GM23338 (cell line): ENCODE results near the gene CELF2. TPM values are rescaled to one million over a fixed set of nuclear protein-coding genes. Genes with fewer than 3 reads are reported as not detected.

Experiments used
- ATAC-seq: fragments of 200-7000 bp; cut with Tn5 transposase; 3 replicates; pipeline ENCODE4 v1.9.1; 2020
- DNase-seq: peaks from one replicate; pipeline ENCODE4 v3.0.0-alpha.2; 2015; ENCODE audit warnings: low spot score
- H2AFZ ChIP-seq: fragments of 200-600 bp; sonication (generic); 2 replicates; pipeline ENCODE4 v1.8.0; 2016; ENCODE audit warnings: antibody characterized with exemption, mild to moderate bottlenecking, moderate library complexity
- H3F3A ChIP-seq: fragments of 200-600 bp; sonication (generic); replicated peaks from 2 replicates; pipeline ENCODE4 v1.8.0; 2017; ENCODE audit warnings: antibody characterized with exemption, mixed run types, low read depth
- H3K27ac ChIP-seq: fragments of 200-600 bp; sonication (generic); 2 replicates; pipeline ENCODE4 v1.6.1; 2016; ENCODE audit warnings: low read depth
- H3K27me3 ChIP-seq: fragments of 200-600 bp; sonication (generic); 2 replicates; pipeline ENCODE4 v1.8.0; 2016; ENCODE audit warnings: mild to moderate bottlenecking, mixed run types, moderate library complexity; ENCODE audit not compliant: insufficient read depth
- H3K36me3 ChIP-seq: fragments of 200-600 bp; sonication (generic); 2 replicates; pipeline ENCODE4 v1.8.0; 2016; ENCODE audit warnings: mild to moderate bottlenecking; ENCODE audit not compliant: insufficient read depth
- H3K4me1 ChIP-seq: fragments of 200-600 bp; sonication (generic); 2 replicates; pipeline ENCODE4 v1.8.0; 2016; ENCODE audit warnings: mild to moderate bottlenecking, moderate library complexity; ENCODE audit not compliant: insufficient read depth
- H3K4me2 ChIP-seq: fragments of 200-600 bp; sonication (generic); 2 replicates; pipeline ENCODE4 v1.7.1; 2017; ENCODE audit warnings: mixed run types
- H3K4me3 ChIP-seq: fragments of 200-600 bp; sonication (generic); 2 replicates; pipeline ENCODE4 v1.6.1; 2016; ENCODE audit warnings: mixed run types
- H3K79me2 ChIP-seq: fragments of 200-600 bp; sonication (generic); replicated peaks from 2 replicates; pipeline ENCODE4 v1.8.0; 2017; ENCODE audit warnings: mild to moderate bottlenecking; ENCODE audit not compliant: insufficient read depth
- H3K9me2 ChIP-seq: fragments of 200-600 bp; sonication (generic); 2 replicates; pipeline ENCODE4 v1.8.0; 2017; ENCODE audit not compliant: insufficient read depth
- H4K20me1 ChIP-seq: fragments of 200-600 bp; sonication (generic); replicated peaks from 2 replicates; pipeline ENCODE4 v1.8.0; 2017; ENCODE audit warnings: mild to moderate bottlenecking; ENCODE audit not compliant: insufficient read depth
- H3K27ac Mint-ChIP-seq: 2 replicates; pipeline ENCODE4 v1.8.0; 2020; ENCODE audit warnings: inconsistent platforms, mild to moderate bottlenecking, moderate library complexity, mixed read lengths
- H3K27me3 Mint-ChIP-seq: 3 replicates; pipeline ENCODE4 v1.8.0; 2022; ENCODE audit warnings: low read depth, mild to moderate bottlenecking, moderate library complexity, mixed read lengths, inconsistent platforms; ENCODE audit not compliant: insufficient read depth, poor library complexity
- H3K36me3 Mint-ChIP-seq: 3 replicates; pipeline ENCODE4 v1.8.0; 2021; ENCODE audit warnings: low read depth, mild to moderate bottlenecking, inconsistent platforms, moderate library complexity, mixed read lengths
- H3K4me1 Mint-ChIP-seq: 3 replicates; pipeline ENCODE4 v1.8.0; 2020; ENCODE audit warnings: mild to moderate bottlenecking, inconsistent platforms, mixed read lengths
- H3K4me3 Mint-ChIP-seq: 3 replicates; pipeline ENCODE4 v1.8.0; 2021; ENCODE audit warnings: moderate library complexity, mild to moderate bottlenecking, inconsistent platforms, mixed read lengths
- H3K9me3 Mint-ChIP-seq: 3 replicates; pipeline ENCODE4 v1.8.0; 2020; ENCODE audit warnings: moderate library complexity, mild to moderate bottlenecking, inconsistent platforms, mixed read lengths
- CREB1 ChIP-seq: fragments of 250-450 bp; sonication (Bioruptor Pico); IDR thresholded peaks from 2 replicates; pipeline ENCODE4 v1.5.0; 2020; ENCODE audit warnings: low read depth, mild to moderate bottlenecking, moderate library complexity
- EZH2 ChIP-seq: fragments of 200-600 bp; sonication (generic); IDR thresholded peaks from one replicate; pipeline ENCODE4 v1.8.0; 2017; ENCODE audit warnings: antibody characterized with exemption, mild to moderate bottlenecking, low read depth; ENCODE audit not compliant: unreplicated experiment
- EZH2phosphoT487 ChIP-seq: fragments of 200-600 bp; sonication (generic); IDR thresholded peaks from one replicate; pipeline ENCODE4 v1.8.1; 2018; ENCODE audit warnings: antibody characterized with exemption; ENCODE audit not compliant: unreplicated experiment
- JUNB ChIP-seq: IDR thresholded peaks from one replicate; pipeline ENCODE4 v1.6.1; 2016; ENCODE audit warnings: antibody characterized with exemption; ENCODE audit not compliant: unreplicated experiment
- NANOG ChIP-seq: IDR thresholded peaks from 2 replicates; pipeline ENCODE4 v1.6.1; 2016; ENCODE audit warnings: antibody characterized with exemption, borderline replicate concordance
- POLR2AphosphoS5 ChIP-seq: IDR thresholded peaks from 2 replicates; pipeline ENCODE4 v1.6.1; 2016; ENCODE audit warnings: antibody characterized with exemption, low read depth
- STAT1 ChIP-seq: IDR thresholded peaks from one replicate; pipeline ENCODE4 v1.6.1; 2016; ENCODE audit warnings: antibody characterized with exemption; ENCODE audit not compliant: unreplicated experiment
- ZNF114 ChIP-seq: fragments of 250-450 bp; sonication (Bioruptor Pico); IDR thresholded peaks from 2 replicates; pipeline ENCODE4 v1.5.0; 2020; ENCODE audit warnings: mild to moderate bottlenecking, moderate library complexity
- ZNF331 ChIP-seq: fragments of 250-450 bp; sonication (Bioruptor Pico); IDR thresholded peaks from 2 replicates; pipeline ENCODE4 v1.5.0; 2020; ENCODE audit warnings: low read depth, mild to moderate bottlenecking, moderate library complexity
- polyA plus RNA-seq: library from polyadenylated mRNA; unstranded; fragments of >200 nt; fragmentation: Nextera tagmentation; extraction: Ambion mirVana; gene quantifications from 2 replicates; pipeline ENCODE4 v1.2.1, GENCODE V29; 2016
- total RNA-seq: library from RNA; depleted of rRNA; stranded (reverse); fragments of >200 nt; shearing (Covaris generic); gene quantifications from 2 replicates; pipeline ENCODE4 v1.2.3, GENCODE V29; 2014
- TF ChIP-seq, protein P1 (sequence below): IDR thresholded peaks from 2 replicates; pipeline ENCODE4 v1.6.1; 2016; ENCODE audit warnings: antibody characterized with exemption
- TF ChIP-seq, protein P2 (sequence below): IDR thresholded peaks from one replicate; pipeline ENCODE4 v1.6.1; 2018; ENCODE audit warnings: antibody characterized with exemption; ENCODE audit not compliant: unreplicated experiment
- TF ChIP-seq, protein P3 (sequence below), 2 experiments: fragments of 200-600 bp in 1 of 2; sonication (generic) in 1 of 2; conservative IDR thresholded peaks; 2 replicates each; pipeline versions ENCODE4 v1.5.1 to v1.6.1; 2016 to 2017; ENCODE audit warnings: antibody characterized with exemption in 2 of 2, low read depth in 2 of 2, mild to moderate bottlenecking in 2 of 2, moderate library complexity in 1 of 2
- TF ChIP-seq, protein P4 (sequence below): fragments of 250-450 bp; sonication (Bioruptor Pico); IDR thresholded peaks from 2 replicates; pipeline ENCODE4 v1.5.0; 2020; ENCODE audit warnings: mild to moderate bottlenecking, moderate library complexity

Gene CELF2
- total and polyA plus RNA-seq, 2 experiments from 2014 or later: 18.1 to 22.5 TPM

GRCh38 chr10:11154333-11154732 lies 136.7 kb downstream of the CELF2 start:
- peak overlapping the region; percentile 2; the same call in 1 of the 2 replicates for H3K27ac Mint-ChIP-seq
- ATAC-seq: no peak
- TF ChIP-seq JUNB: no peak
- TF ChIP-seq, protein P1, sequence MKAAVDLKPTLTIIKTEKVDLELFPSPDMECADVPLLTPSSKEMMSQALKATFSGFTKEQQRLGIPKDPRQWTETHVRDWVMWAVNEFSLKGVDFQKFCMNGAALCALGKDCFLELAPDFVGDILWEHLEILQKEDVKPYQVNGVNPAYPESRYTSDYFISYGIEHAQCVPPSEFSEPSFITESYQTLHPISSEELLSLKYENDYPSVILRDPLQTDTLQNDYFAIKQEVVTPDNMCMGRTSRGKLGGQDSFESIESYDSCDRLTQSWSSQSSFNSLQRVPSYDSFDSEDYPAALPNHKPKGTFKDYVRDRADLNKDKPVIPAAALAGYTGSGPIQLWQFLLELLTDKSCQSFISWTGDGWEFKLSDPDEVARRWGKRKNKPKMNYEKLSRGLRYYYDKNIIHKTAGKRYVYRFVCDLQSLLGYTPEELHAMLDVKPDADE: no peak
- TF ChIP-seq EZH2phosphoT487: no peak
- TF ChIP-seq CREB1: no peak
- no peak for TF ChIP-seq NANOG
- TF ChIP-seq, protein P2, sequence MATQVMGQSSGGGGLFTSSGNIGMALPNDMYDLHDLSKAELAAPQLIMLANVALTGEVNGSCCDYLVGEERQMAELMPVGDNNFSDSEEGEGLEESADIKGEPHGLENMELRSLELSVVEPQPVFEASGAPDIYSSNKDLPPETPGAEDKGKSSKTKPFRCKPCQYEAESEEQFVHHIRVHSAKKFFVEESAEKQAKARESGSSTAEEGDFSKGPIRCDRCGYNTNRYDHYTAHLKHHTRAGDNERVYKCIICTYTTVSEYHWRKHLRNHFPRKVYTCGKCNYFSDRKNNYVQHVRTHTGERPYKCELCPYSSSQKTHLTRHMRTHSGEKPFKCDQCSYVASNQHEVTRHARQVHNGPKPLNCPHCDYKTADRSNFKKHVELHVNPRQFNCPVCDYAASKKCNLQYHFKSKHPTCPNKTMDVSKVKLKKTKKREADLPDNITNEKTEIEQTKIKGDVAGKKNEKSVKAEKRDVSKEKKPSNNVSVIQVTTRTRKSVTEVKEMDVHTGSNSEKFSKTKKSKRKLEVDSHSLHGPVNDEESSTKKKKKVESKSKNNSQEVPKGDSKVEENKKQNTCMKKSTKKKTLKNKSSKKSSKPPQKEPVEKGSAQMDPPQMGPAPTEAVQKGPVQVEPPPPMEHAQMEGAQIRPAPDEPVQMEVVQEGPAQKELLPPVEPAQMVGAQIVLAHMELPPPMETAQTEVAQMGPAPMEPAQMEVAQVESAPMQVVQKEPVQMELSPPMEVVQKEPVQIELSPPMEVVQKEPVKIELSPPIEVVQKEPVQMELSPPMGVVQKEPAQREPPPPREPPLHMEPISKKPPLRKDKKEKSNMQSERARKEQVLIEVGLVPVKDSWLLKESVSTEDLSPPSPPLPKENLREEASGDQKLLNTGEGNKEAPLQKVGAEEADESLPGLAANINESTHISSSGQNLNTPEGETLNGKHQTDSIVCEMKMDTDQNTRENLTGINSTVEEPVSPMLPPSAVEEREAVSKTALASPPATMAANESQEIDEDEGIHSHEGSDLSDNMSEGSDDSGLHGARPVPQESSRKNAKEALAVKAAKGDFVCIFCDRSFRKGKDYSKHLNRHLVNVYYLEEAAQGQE: no peak
- TF ChIP-seq EZH2: no peak
- TF ChIP-seq ZNF331 (CRISPR knock-in tag): no peak
- TF ChIP-seq POLR2AphosphoS5: no peak
- TF ChIP-seq, protein P3, sequence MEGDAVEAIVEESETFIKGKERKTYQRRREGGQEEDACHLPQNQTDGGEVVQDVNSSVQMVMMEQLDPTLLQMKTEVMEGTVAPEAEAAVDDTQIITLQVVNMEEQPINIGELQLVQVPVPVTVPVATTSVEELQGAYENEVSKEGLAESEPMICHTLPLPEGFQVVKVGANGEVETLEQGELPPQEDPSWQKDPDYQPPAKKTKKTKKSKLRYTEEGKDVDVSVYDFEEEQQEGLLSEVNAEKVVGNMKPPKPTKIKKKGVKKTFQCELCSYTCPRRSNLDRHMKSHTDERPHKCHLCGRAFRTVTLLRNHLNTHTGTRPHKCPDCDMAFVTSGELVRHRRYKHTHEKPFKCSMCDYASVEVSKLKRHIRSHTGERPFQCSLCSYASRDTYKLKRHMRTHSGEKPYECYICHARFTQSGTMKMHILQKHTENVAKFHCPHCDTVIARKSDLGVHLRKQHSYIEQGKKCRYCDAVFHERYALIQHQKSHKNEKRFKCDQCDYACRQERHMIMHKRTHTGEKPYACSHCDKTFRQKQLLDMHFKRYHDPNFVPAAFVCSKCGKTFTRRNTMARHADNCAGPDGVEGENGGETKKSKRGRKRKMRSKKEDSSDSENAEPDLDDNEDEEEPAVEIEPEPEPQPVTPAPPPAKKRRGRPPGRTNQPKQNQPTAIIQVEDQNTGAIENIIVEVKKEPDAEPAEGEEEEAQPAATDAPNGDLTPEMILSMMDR (conservative IDR thresholded peaks at IDR 0.05; ENCODE audit: low read depth in 2 of 2): no peak
- no peak for TF ChIP-seq STAT1
- no peak for TF ChIP-seq ZNF114
- TF ChIP-seq, protein P4, sequence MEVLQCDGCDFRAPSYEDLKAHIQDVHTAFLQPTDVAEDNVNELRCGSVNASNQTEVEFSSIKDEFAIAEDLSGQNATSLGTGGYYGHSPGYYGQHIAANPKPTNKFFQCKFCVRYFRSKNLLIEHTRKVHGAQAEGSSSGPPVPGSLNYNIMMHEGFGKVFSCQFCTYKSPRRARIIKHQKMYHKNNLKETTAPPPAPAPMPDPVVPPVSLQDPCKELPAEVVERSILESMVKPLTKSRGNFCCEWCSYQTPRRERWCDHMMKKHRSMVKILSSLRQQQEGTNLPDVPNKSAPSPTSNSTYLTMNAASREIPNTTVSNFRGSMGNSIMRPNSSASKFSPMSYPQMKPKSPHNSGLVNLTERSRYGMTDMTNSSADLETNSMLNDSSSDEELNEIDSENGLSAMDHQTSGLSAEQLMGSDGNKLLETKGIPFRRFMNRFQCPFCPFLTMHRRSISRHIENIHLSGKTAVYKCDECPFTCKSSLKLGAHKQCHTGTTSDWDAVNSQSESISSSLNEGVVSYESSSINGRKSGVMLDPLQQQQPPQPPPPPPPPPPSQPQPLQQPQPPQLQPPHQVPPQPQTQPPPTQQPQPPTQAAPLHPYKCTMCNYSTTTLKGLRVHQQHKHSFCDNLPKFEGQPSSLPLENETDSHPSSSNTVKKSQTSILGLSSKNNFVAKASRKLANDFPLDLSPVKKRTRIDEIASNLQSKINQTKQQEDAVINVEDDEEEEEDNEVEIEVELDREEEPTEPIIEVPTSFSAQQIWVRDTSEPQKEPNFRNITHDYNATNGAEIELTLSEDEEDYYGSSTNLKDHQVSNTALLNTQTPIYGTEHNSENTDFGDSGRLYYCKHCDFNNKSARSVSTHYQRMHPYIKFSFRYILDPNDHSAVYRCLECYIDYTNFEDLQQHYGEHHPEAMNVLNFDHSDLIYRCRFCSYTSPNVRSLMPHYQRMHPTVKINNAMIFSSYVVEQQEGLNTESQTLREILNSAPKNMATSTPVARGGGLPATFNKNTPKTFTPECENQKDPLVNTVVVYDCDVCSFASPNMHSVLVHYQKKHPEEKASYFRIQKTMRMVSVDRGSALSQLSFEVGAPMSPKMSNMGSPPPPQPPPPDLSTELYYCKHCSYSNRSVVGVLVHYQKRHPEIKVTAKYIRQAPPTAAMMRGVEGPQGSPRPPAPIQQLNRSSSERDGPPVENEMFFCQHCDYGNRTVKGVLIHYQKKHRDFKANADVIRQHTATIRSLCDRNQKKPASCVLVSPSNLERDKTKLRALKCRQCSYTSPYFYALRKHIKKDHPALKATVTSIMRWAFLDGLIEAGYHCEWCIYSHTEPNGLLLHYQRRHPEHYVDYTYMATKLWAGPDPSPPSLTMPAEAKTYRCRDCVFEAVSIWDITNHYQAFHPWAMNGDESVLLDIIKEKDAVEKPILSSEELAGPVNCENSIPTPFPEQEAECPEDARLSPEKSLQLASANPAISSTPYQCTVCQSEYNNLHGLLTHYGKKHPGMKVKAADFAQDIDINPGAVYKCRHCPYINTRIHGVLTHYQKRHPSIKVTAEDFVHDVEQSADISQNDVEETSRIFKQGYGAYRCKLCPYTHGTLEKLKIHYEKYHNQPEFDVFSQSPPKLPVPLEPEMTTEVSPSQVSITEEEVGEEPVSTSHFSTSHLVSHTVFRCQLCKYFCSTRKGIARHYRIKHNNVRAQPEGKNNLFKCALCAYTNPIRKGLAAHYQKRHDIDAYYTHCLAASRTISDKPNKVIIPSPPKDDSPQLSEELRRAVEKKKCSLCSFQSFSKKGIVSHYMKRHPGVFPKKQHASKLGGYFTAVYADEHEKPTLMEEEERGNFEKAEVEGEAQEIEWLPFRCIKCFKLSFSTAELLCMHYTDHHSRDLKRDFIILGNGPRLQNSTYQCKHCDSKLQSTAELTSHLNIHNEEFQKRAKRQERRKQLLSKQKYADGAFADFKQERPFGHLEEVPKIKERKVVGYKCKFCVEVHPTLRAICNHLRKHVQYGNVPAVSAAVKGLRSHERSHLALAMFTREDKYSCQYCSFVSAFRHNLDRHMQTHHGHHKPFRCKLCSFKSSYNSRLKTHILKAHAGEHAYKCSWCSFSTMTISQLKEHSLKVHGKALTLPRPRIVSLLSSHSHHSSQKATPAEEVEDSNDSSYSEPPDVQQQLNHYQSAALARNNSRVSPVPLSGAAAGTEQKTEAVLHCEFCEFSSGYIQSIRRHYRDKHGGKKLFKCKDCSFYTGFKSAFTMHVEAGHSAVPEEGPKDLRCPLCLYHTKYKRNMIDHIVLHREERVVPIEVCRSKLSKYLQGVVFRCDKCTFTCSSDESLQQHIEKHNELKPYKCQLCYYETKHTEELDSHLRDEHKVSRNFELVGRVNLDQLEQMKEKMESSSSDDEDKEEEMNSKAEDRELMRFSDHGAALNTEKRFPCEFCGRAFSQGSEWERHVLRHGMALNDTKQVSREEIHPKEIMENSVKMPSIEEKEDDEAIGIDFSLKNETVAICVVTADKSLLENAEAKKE (CRISPR knock-in tag): no peak

More at GRCh38 chr10:11154333-11154732, 136.7 kb downstream of the CELF2 start:
- no peak overlapping the region for H3K4me3 ChIP-seq
- no peaks in the 10 kb centered on the region for H3F3A ChIP-seq
- H3K4me3 Mint-ChIP-seq: 0 out of 3 replicates have a peak overlapping the region, but pooled peaks have one; percentile 4
- H3K79me2 ChIP-seq: peaks cover 5% of the 10 kb centered on the region; the same call in 1 of the 2 replicates
- H2AFZ ChIP-seq: no peak overlapping the region
- no peaks in the 10 kb centered on the region for H3K27me3 ChIP-seq
- peaks cover 62% of the 10 kb centered on the region for H3K4me1 Mint-ChIP-seq
- no peaks in the 10 kb centered on the region for H3K27me3 Mint-ChIP-seq
- no peak overlapping the region for H3K27ac ChIP-seq
- H4K20me1 ChIP-seq: no peaks in the 10 kb centered on the region
- no peaks in the 10 kb centered on the region for H3K36me3 ChIP-seq
- DNase-seq: no peak
- no peaks in the 10 kb centered on the region for H3K36me3 Mint-ChIP-seq
- H3K4me2 ChIP-seq: peak overlapping the region; percentile 51; the same call in 1 of the 2 replicates
- H3K9me3 Mint-ChIP-seq: no peaks in the 10 kb centered on the region
- peaks cover 42% of the 10 kb centered on the region for H3K4me1 ChIP-seq
- H3K9me2 ChIP-seq: no peaks in the 10 kb centered on the region
